K562 (cell line): ENCODE data around the gene CNPY4. TPM values are rescaled to one million over a fixed set of nuclear protein-coding genes. Genes with fewer than 3 reads are reported as not detected.

Experiments
- ATAC-seq: fragments of 200-7000 bp; cut with Tn5 transposase; 3 replicates; pipeline ENCODE4 v1.9.1; 2020; ENCODE audit warnings: moderate library complexity
- BruUV-seq: library from RNA; stranded (reverse); fragments of 400-500 nt; replicated peaks from 2 replicates; lab custom pipeline; 2021; lab: Mats Ljungman, UMichigan
- CTCF ChIA-PET: fragments of 300-600 bp; formaldehyde crosslinking; extraction: SDS; loops from one replicate; lab custom pipeline; 2021; ENCODE audit warnings: low intra/inter-chr PET ratio; lab: Yijun Ruan, JAX
- POLR2A ChIA-PET: fragments of 300-600, 350-650 bp; sonication (Branson Sonifier 250); formaldehyde crosslinking; extraction: SDS; loops from one replicate; lab custom pipeline; 2021; ENCODE audit warnings: antibody characterized with exemption, inconsistent platforms; lab: Yijun Ruan, JAX
- DNase-seq, 4 experiments: peaks; one replicate each; pipeline versions ENCODE4 v3.0.0 to v3.0.0-alpha.2; 2011 to 2018; ENCODE audit warnings: low spot score in 3 of 4, mixed read lengths in 3 of 4; ENCODE audit errors: extremely low read depth in 1 of 4
- FAIRE-seq: peaks from 2 replicates; lab custom pipeline; 2011; peaks lifted over from hg19 to GRCh38; lab: Jason Lieb, UNC
- H2AFZ ChIP-seq: 2 replicates; pipeline ENCODE4 v1.6.0; 2011; ENCODE audit warnings: low read depth, low read length, control low read depth, inconsistent platforms
- H3K27ac ChIP-seq: fragments of 200-600 bp; 3 replicates; pipeline ENCODE4 v1.8.0; 2011; ENCODE audit warnings: low read depth, mild to moderate bottlenecking, control low read depth, inconsistent platforms, low read length, moderate library complexity, mixed read lengths; ENCODE audit errors: extremely low read depth
- H3K27me3 ChIP-seq, 2 experiments: fragments of 300-600 bp in 1 of 2; 2 replicates in 1 of 2; 3 replicates in 1 of 2; pipeline versions ENCODE4 v1.6.0 to v1.8.0; 2011; ENCODE audit warnings: inconsistent platforms in 2 of 2, low read length in 2 of 2, mild to moderate bottlenecking in 1 of 2, mixed read lengths in 1 of 2, moderate library complexity in 1 of 2; ENCODE audit not compliant: control insufficient read depth in 2 of 2, insufficient read depth in 2 of 2
- H3K36me3 ChIP-seq: fragments of 300-600 bp; 3 replicates; pipeline ENCODE4 v1.8.0; 2011; ENCODE audit warnings: mild to moderate bottlenecking, low read length, inconsistent platforms; ENCODE audit not compliant: control insufficient read depth, insufficient read depth
- H3K4me1 ChIP-seq, 2 experiments: fragments of 200-600 bp in 1 of 2; replicated peaks in 1 of 2; 2 replicates in 1 of 2; 3 replicates in 1 of 2; pipeline versions ENCODE4 v1.5.1 to v1.8.0; 2011; ENCODE audit warnings: inconsistent platforms in 2 of 2, low read length in 2 of 2, mild to moderate bottlenecking in 1 of 2, mixed read lengths in 1 of 2, moderate library complexity in 1 of 2; ENCODE audit not compliant: control insufficient read depth in 2 of 2, insufficient read depth in 2 of 2
- H3K4me2 ChIP-seq: 2 replicates; pipeline ENCODE4 v1.6.1; 2011; ENCODE audit warnings: low read length, control low read depth, inconsistent platforms, mixed read lengths; ENCODE audit not compliant: insufficient read depth
- H3K4me3 ChIP-seq: fragments of 200-600 bp; sonication (generic), shearing (Covaris generic); 2 replicates; pipeline ENCODE4 v1.5.1; 2016; ENCODE audit warnings: control low read depth, inconsistent platforms
- H3K79me2 ChIP-seq: fragments of 200-600 bp; 3 replicates; pipeline ENCODE4 v1.8.0; 2011; ENCODE audit warnings: low read length, inconsistent platforms; ENCODE audit not compliant: control insufficient read depth, insufficient read depth
- H3K9ac ChIP-seq, 2 experiments: 2 replicates each; pipeline versions ENCODE4 v1.6.0 to v1.6.1; 2011; ENCODE audit warnings: low read depth in 2 of 2, low read length in 2 of 2, control low read depth in 1 of 2, inconsistent platforms in 1 of 2, mild to moderate bottlenecking in 1 of 2, mixed read lengths in 1 of 2; ENCODE audit not compliant: insufficient read depth in 1 of 2
- H3K9me1 ChIP-seq: one replicate; pipeline ENCODE4 v1.6.0; 2011; ENCODE audit warnings: inconsistent platforms, mild to moderate bottlenecking, low read length, moderate library complexity; ENCODE audit not compliant: control insufficient read depth, insufficient read depth
- H3K9me3 ChIP-seq: replicated peaks from 2 replicates; pipeline ENCODE4 v1.5.1; 2011; ENCODE audit warnings: low read depth, low read length, inconsistent platforms; ENCODE audit not compliant: control insufficient read depth, insufficient read depth
- H4K20me1 ChIP-seq: replicated peaks from 2 replicates; pipeline ENCODE4 v1.6.1; 2011; ENCODE audit warnings: low read length, inconsistent platforms, mixed read lengths; ENCODE audit not compliant: control insufficient read depth, insufficient read depth
- C11orf30 ChIP-seq: fragments of 450-650 bp; IDR thresholded peaks from 2 replicates; pipeline ENCODE4 v1.6.1; 2016; ENCODE audit warnings: low read depth, mild to moderate bottlenecking
- CBX1 ChIP-seq: sonication (generic); IDR thresholded peaks from 2 replicates; pipeline ENCODE4 v1.6.1; 2016; ENCODE audit warnings: antibody characterized with exemption, low read depth, mild to moderate bottlenecking
- CEBPG ChIP-seq, 3 experiments: fragments of 200-800 bp in 1 of 3; sonication (Bioruptor generic) in 1 of 3; sonication (generic) in 1 of 3; formaldehyde crosslinking in 1 of 3; IDR thresholded peaks in 2 of 3; conservative IDR thresholded peaks in 1 of 3; 2 replicates each; pipeline versions ENCODE4 v1.6.1 to v1.8.0; 2016 to 2022; ENCODE audit warnings: missing compliant biosample characterization in 2 of 3, missing genetic modification characterization in 2 of 3, mild to moderate bottlenecking in 1 of 3, missing genetic modification reagents in 1 of 3
- ETS1 ChIP-seq: conservative IDR thresholded peaks from 2 replicates; pipeline ENCODE4 v1.6.1; 2011; ENCODE audit warnings: low read depth, mild to moderate bottlenecking, low read length; ENCODE audit not compliant: control insufficient read depth
- ETV5 ChIP-seq: sonication (generic); formaldehyde crosslinking; IDR thresholded peaks from 2 replicates; pipeline ENCODE4 v1.4.0; 2020; ENCODE audit warnings: low read depth, mild to moderate bottlenecking, missing genetic modification reagents
- FOXA1 ChIP-seq: fragments of 450-650 bp; IDR thresholded peaks from 2 replicates; pipeline ENCODE4 v1.6.1; 2016; ENCODE audit warnings: mild to moderate bottlenecking, borderline replicate concordance
- GATA2 ChIP-seq: sonication (generic); formaldehyde crosslinking; IDR thresholded peaks from 2 replicates; pipeline ENCODE4 v1.4.0; 2020; ENCODE audit warnings: mild to moderate bottlenecking, missing genetic modification reagents
- MIER1 ChIP-seq: fragments of 450-650 bp; IDR thresholded peaks from 2 replicates; pipeline ENCODE4 v1.6.1; 2016; ENCODE audit warnings: antibody characterized with exemption, mild to moderate bottlenecking, low read depth
- PHF21A ChIP-seq: fragments of 450-650 bp; IDR thresholded peaks from 2 replicates; pipeline ENCODE4 v1.6.1; 2017; ENCODE audit warnings: low read depth, borderline replicate concordance
- POLR2A ChIP-seq: fragments of 450-650 bp; conservative IDR thresholded peaks from 2 replicates; pipeline ENCODE4 v1.6.1; 2016
- POLR2AphosphoS2 ChIP-seq: IDR thresholded peaks from 2 replicates; pipeline ENCODE4 v1.6.1; 2012; ENCODE audit warnings: low read length, improper control_type of control experiment
- POLR2AphosphoS5 ChIP-seq: IDR thresholded peaks from 2 replicates; pipeline ENCODE4 v1.6.1; 2011; ENCODE audit warnings: mild to moderate bottlenecking, low read depth, low read length, moderate library complexity; ENCODE audit not compliant: control insufficient read depth, insufficient read depth
- RBFOX2 ChIP-seq: fragments of 200-400 bp; formaldehyde crosslinking; IDR thresholded peaks from 2 replicates; pipeline ENCODE4 v1.6.1; 2017; ENCODE audit warnings: low read depth, mild to moderate bottlenecking, low read length, moderate library complexity
- RBM25 ChIP-seq: fragments of 200-400 bp; formaldehyde crosslinking; IDR thresholded peaks from 2 replicates; pipeline ENCODE4 v1.6.1; 2018; ENCODE audit warnings: low read length, low read depth, moderate library complexity; ENCODE audit not compliant: severe bottlenecking
- SREBF2 ChIP-seq: sonication (generic); formaldehyde crosslinking; IDR thresholded peaks from 2 replicates; pipeline ENCODE4 v1.4.0; 2020; ENCODE audit warnings: mild to moderate bottlenecking, missing genetic modification reagents
- SRSF1 ChIP-seq: fragments of 200-400 bp; formaldehyde crosslinking; IDR thresholded peaks from 2 replicates; pipeline ENCODE4 v1.6.1; 2017; ENCODE audit warnings: mild to moderate bottlenecking, low read depth, low read length, moderate library complexity
- SUPT5H ChIP-seq: fragments of 450-650 bp; IDR thresholded peaks from 2 replicates; pipeline ENCODE4 v1.6.1; 2016
- TCF7L2 ChIP-seq: fragments of 150-350 bp; IDR thresholded peaks from 2 replicates; pipeline ENCODE4 v1.6.1; 2016; ENCODE audit warnings: low read depth, mild to moderate bottlenecking, low read length, moderate library complexity
- ZNF184 ChIP-seq: sonication (generic); formaldehyde crosslinking; IDR thresholded peaks from 2 replicates; pipeline ENCODE4 v1.5.0; 2020; ENCODE audit warnings: missing genetic modification reagents
- ZNF766 ChIP-seq: fragments of 200-800 bp; sonication (Bioruptor generic); conservative IDR thresholded peaks from 2 replicates; pipeline ENCODE4 v1.6.1; 2016; ENCODE audit warnings: missing genetic modification characterization, missing compliant biosample characterization
- WGBS: fragments of 100-300 bp; shearing (Covaris generic); methylation state at CpG from one replicate; pipeline ENCODE4 v1.1.6; 2016; ENCODE audit warnings: low coverage, mixed read lengths; ENCODE audit not compliant: insufficient coverage; ENCODE audit errors: missing lambda C conversion rate; 5-methylcytosine and 5-hydroxymethylcytosine counted together
- in situ Hi-C: fragments of 300-500 bp; cut with MboI; formaldehyde crosslinking; loops from 4 replicates; pipeline ENCODE4 v1.15.0; 2018; ENCODE audit warnings: inconsistent platforms, mixed read lengths
- intact Hi-C: fragments of 100-400 bp; cut with micrococcal nuclease; formaldehyde crosslinking; loops from 2 replicates; pipeline ENCODE4 v1.14.2; 2022
- polyA plus RNA-seq, 8 experiments: library from polyadenylated mRNA; depleted of rRNA in 4 of 8; stranded (reverse) in 5 of 8; unstranded in 3 of 8; fragments of >200 nt; fragmentation: Nextera tagmentation in 2 of 8; fragmentation: Illumina TruSeq in 1 of 8; extraction: Ambion mirVana in 2 of 8; extraction: Trizol in 1 of 8; gene quantifications; 2 replicates each; pipeline versions ENCODE4 v1.2.1 to v1.2.3, GENCODE V29; 2011 to 2014; ENCODE audit warnings: inconsistent platforms in 1 of 8, missing spikeins in 1 of 8
- total RNA-seq, 7 experiments: library from RNA; depleted of rRNA in 6 of 7; stranded (reverse); fragments of >200 nt in 6 of 7; fragmentation: Illumina TruSeq in 2 of 7; extraction: Trizol in 2 of 7; gene quantifications; 2 replicates each; pipeline versions ENCODE4 v1.2.1 to v1.2.3, GENCODE V29; 2011 to 2021; ENCODE audit warnings: low replicate concordance in 1 of 7

CNPY4 gene
- total and polyA plus RNA-seq, 9 of the 15 experiments (the other 6 are each of a cell fraction or from before 2014, with no cell fraction given), result 1.9 to 11.2 (median 7.0) TPM

GRCh38 chr7:100093925-100094486 lies 25.4 kb upstream of the CNPY4 start (continued):
- TF ChIP-seq C11orf30, result peak; percentile 91
- TF ChIP-seq, all 486 proteins: peak for 15

- Histone ChIP-seq H3K4me1 (peaks cover 6 to 17% of the 10 kb centered on the region in 2 experiments; a peak in 4 of 5 replicates), H3K27me3 (no peaks in the 10 kb centered on the region), H3K9me1 (peaks cover 3% of the 10 kb centered on the region), H4K20me1 (peaks cover 58% of the 10 kb centered on the region), H3K27ac (no peak overlapping the region), H3K9ac (no peak overlapping the region), H3K4me3 (no peak overlapping the region), H3K9me3 (no peaks in the 10 kb centered on the region), H3K79me2 (peaks cover 44% of the 10 kb centered on the region), H3K36me3 (peaks cover 100% of the 10 kb centered on the region), H3K4me2 (no peak overlapping the region), H2AFZ (no peak overlapping the region)
- WGBS, result 92% methylated on average over 9 of the region's 9 CpGs
- no peak for FAIRE-seq
- ATAC-seq, result no peak
- no peak for DNase-seq
- ChIA-PET POLR2A (interaction anchor here (0.9 to 1.4 kb wide), 6 partner anchors 10 to 105 kb away, joined by 3 to 8 read pairs (median 4); no protein-coding TSS in a partner anchor), CTCF (no interaction called here)
- no TSS peak for BruUV-seq
- in situ Hi-C loops, result no loop called here
- intact Hi-C loops, result no loop called here
- no peak for TF ChIP-seq CEBPG (CRISPR knock-in tag; IDR thresholded peaks at IDR 0.05)
- no peak for TF ChIP-seq CEBPG (tag; conservative IDR thresholded peaks at IDR 0.05 in 1 of 2, IDR thresholded peaks at IDR 0.05 in 1 of 2)
- no peak for TF ChIP-seq CBX1
- no peak for TF ChIP-seq MIER1
- peak; percentile 47; the same call in 1 of the 2 replicates for TF ChIP-seq SUPT5H
- no peak for TF ChIP-seq TCF7L2
- no peak for TF ChIP-seq GATA2 (CRISPR knock-in tag)
- peak; percentile 82 for TF ChIP-seq POLR2AphosphoS2
- no peak for TF ChIP-seq ZNF184
- peak; percentile 65 for TF ChIP-seq RBFOX2
- TF ChIP-seq POLR2A, result peak; percentile 37
- TF ChIP-seq POLR2AphosphoS5, result peak; percentile 63; the same call in 1 of the 2 replicates
- no peak for TF ChIP-seq SRSF1
- TF ChIP-seq PHF21A, result no peak
- 0 out of 2 replicates have a peak, but pooled peaks have one; percentile 9 for TF ChIP-seq ETS1
- no peak for TF ChIP-seq FOXA1
- TF ChIP-seq SREBF2 (CRISPR knock-in tag), result no peak
- TF ChIP-seq ZNF766 (CRISPR knock-in tag), result no peak
- TF ChIP-seq ETV5 (CRISPR knock-in tag), result no peak
- TF ChIP-seq RBM25, result no peak
Measured at GRCh38 chr7:100095289-100095688, 24.1 kb upstream of the CNPY4 start.
